ENCODE data around the gene PPME1. TPM values are rescaled to one million over a fixed set of nuclear protein-coding genes. Genes with fewer than 3 reads are reported as not detected.

Gene PPME1
- total RNA-seq, 1 experiment from 2014 or later: 39.4 TPM

DNA sequence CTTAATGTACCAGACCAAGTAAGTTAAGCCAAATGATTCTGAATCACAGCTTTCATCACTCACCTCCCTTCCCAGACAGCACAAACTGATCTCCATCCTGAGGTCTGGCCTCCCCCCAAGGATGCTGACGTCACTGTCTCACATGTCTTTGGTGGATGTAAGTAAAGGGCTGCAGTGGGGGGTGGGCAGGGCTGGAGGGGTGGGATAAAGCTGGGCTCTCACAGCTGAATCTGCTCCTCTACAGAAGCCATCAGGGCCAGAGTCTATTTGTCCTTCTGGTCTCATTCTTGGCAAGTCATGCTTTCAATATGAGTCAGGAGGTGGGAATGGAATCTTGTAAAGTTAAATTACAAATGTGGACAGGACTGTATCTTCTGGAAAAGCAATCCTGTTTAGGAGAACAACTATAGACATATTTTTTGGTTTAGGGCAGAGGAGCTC lies 107.7 kb downstream of the PPME1 start:
- no CpG with 5 or more reads among the region's 1 CpG for WGBS (ENCODE audit: extremely low coverage, insufficient read length, low lambda C conversion rate)
- H3K27me3 Mint-ChIP-seq (ENCODE audit: low read depth): no peaks in the 10 kb centered on the region
- H4K5ac ChIP-seq (ENCODE audit: insufficient read length, low read depth, low read length): no peak overlapping the region

More for the DNA sequence above, 107.7 kb downstream of the PPME1 start:
- Histone ChIP-seq H3K4ac (ENCODE audit: low read depth, low read length) (no peak overlapping the region), H2BK5ac (ENCODE audit: insufficient read length, low read length) (no peak overlapping the region), H4K8ac (replicated peaks; ENCODE audit: insufficient read length, low read depth, low read length) (no peak overlapping the region), H2BK15ac (ENCODE audit: low read depth, low read length) (no peak overlapping the region), H3K79me2 (ENCODE audit: insufficient read depth, low read length) (no peaks in the 10 kb centered on the region), H2BK12ac (ENCODE audit: insufficient read length, low read depth, low read length) (no peak overlapping the region), H3K23me2 (ENCODE audit: insufficient read length, low read depth, low read length, poor library complexity, severe bottlenecking) (no peaks in the 10 kb centered on the region), H2BK20ac (ENCODE audit: low read depth, low read length, poor library complexity, severe bottlenecking) (no peak overlapping the region), H3K4me2 (ENCODE audit: insufficient read depth, insufficient read length, low read length) (no peak overlapping the region), H3K79me1 (ENCODE audit: insufficient read depth, low read depth, low read length, poor library complexity, severe bottlenecking) (no peaks in the 10 kb centered on the region), H3K23ac (ENCODE audit: insufficient read length, low read depth, low read length) (no peak overlapping the region), H2AFZ (ENCODE audit: low read length) (no peak overlapping the region), H2BK120ac (ENCODE audit: low read depth, low read length, poor library complexity, severe bottlenecking) (no peak overlapping the region), H3K9ac (ENCODE audit: extremely low read depth, insufficient read length, low read length) (no peak overlapping the region), H3K27ac (ENCODE audit: insufficient read length, low read depth, low read length) (no peak overlapping the region), H4K91ac (ENCODE audit: insufficient read length, low read depth, low read length) (no peak overlapping the region), H3K18ac (ENCODE audit: insufficient read length, low read depth, low read length) (no peak overlapping the region), H3K27me3 (ENCODE audit: insufficient read depth, low read length) (no peaks in the 10 kb centered on the region), H3K4me1 (ENCODE audit: insufficient read depth, low read length) (0 out of 2 replicates have a peak, but pooled peaks cover 1% of the 10 kb centered on the region), H3K14ac (ENCODE audit: insufficient read depth, low read length) (no peak overlapping the region), H2AK5ac (ENCODE audit: insufficient read length, low read length) (no peak overlapping the region), H3K56ac (ENCODE audit: insufficient read length, low read depth, low read length) (no peak overlapping the region), H3T11ph (ENCODE audit: low read length) (no peak overlapping the region), H3K9me3 (ENCODE audit: control insufficient read depth, low read depth, low read length) (no peaks in the 10 kb centered on the region), H4K20me1 (ENCODE audit: control insufficient read depth, insufficient read depth, insufficient read length) (no peaks in the 10 kb centered on the region)
- Mint-ChIP-seq H3K4me1 (no peaks in the 10 kb centered on the region), H3K4me3 (no peak overlapping the region), H3K27ac (no peak overlapping the region), H3K36me3 (ENCODE audit: insufficient read depth in 1 of 3, low read depth in 3 of 3) (no peaks in the 10 kb centered on the region), H3K9me3 (no peaks in the 10 kb centered on the region)
- TF ChIP-seq, protein P1, sequence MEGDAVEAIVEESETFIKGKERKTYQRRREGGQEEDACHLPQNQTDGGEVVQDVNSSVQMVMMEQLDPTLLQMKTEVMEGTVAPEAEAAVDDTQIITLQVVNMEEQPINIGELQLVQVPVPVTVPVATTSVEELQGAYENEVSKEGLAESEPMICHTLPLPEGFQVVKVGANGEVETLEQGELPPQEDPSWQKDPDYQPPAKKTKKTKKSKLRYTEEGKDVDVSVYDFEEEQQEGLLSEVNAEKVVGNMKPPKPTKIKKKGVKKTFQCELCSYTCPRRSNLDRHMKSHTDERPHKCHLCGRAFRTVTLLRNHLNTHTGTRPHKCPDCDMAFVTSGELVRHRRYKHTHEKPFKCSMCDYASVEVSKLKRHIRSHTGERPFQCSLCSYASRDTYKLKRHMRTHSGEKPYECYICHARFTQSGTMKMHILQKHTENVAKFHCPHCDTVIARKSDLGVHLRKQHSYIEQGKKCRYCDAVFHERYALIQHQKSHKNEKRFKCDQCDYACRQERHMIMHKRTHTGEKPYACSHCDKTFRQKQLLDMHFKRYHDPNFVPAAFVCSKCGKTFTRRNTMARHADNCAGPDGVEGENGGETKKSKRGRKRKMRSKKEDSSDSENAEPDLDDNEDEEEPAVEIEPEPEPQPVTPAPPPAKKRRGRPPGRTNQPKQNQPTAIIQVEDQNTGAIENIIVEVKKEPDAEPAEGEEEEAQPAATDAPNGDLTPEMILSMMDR (conservative IDR thresholded peaks at IDR 0.05): no peak
- no peak for DNase-seq
